DND-41 (cell line): ENCODE results near the gene OR10G7.

Experiments used
- CTCF ChIP-seq: IDR thresholded peaks from 2 replicates; pipeline ENCODE4 v1.5.1; 2012; ENCODE audit warnings: borderline replicate concordance, low read length, moderate library complexity, mild to moderate bottlenecking; ENCODE audit not compliant: poor library complexity, severe bottlenecking; ENCODE audit errors: extremely low read depth
- EZH2 ChIP-seq: IDR thresholded peaks from 3 replicates; pipeline ENCODE4 v1.6.1; 2012; ENCODE audit warnings: borderline replicate concordance, low read depth, mild to moderate bottlenecking, moderate library complexity, low read length, inconsistent platforms; ENCODE audit not compliant: severe bottlenecking

DNA sequence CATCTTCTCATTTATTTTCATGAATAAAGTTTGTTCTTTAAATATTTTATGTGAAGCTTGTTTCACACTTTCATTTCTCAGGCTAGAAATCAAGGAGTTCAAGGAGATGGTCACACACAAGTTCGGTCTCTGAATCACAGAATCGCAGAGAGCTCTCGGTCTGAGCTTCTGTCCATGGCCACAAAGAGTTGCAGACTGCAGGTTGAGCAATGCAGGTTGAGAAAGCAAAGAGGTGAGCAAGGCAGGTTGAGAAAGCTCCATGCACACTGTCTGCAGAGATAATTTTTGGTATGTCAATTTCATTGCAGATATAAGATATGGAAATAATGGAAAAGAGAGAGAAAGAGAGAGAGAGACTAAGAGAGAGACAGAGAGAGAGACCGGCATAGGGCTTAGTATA is 41.2 kb upstream of the OR10G7 start:
- TF ChIP-seq EZH2 (no peak), CTCF (no peak)
